GM12865 (cell line): Measurements from ENCODE around the gene PYGB.

Source experiments
- DNase-seq: peaks from one replicate; pipeline ENCODE4 v3.0.0; 2010; ENCODE audit warnings: low read depth
- H3K4me3 ChIP-seq: 2 replicates; pipeline ENCODE4 v1.5.1; 2011; ENCODE audit warnings: mild to moderate bottlenecking, low read depth, low read length, control low read depth
- CTCF ChIP-seq: IDR thresholded peaks from 2 replicates; pipeline ENCODE4 v1.5.1; 2011; ENCODE audit warnings: low read length, control low read depth, low read depth, inconsistent platforms; ENCODE audit not compliant: insufficient read depth; ENCODE audit errors: missing control alignments

Gene PYGB

GRCh38 chr20:25225642-25226432 lies 22.0 kb upstream of the PYGB start:
- no peak for TF ChIP-seq CTCF
- H3K4me3 ChIP-seq = no peak overlapping the region
- DNase-seq = no peak

- no peak for TF ChIP-seq CTCF
- no peak for DNase-seq
- no peak overlapping the region for H3K4me3 ChIP-seq
Observed at GRCh38 chr20:25226433-25227316, 21.2 kb upstream of the PYGB start.

GRCh38 chr20:25227317-25227831 lies 20.5 kb upstream of the PYGB start:
- no peak overlapping the region for H3K4me3 ChIP-seq
- DNase-seq = no peak
- no peak for TF ChIP-seq CTCF

- TF ChIP-seq CTCF = no peak
- no peak overlapping the region for H3K4me3 ChIP-seq
- DNase-seq = no peak
Observed at GRCh38 chr20:25229486-25230165, 18.3 kb upstream of the PYGB start.

GRCh38 chr20:25230166-25230831 lies 17.6 kb upstream of the PYGB start:
- peak; percentile 37 for DNase-seq
- TF ChIP-seq CTCF = no peak
- H3K4me3 ChIP-seq = no peak overlapping the region
